H9 (cell line): Measurements from ENCODE around the gene CCSER1. TPM values are rescaled to one million over a fixed set of nuclear protein-coding genes. Genes with fewer than 3 reads are reported as not detected.

Experiments
- DNase-seq: peaks from one replicate; pipeline ENCODE4 v3.0.0-alpha.2; 2017
- H2AFZ ChIP-seq: one replicate; pipeline ENCODE4 v1.6.1; 2013; ENCODE audit warnings: mild to moderate bottlenecking, low read length, control low read depth, moderate library complexity
- H2AK5ac ChIP-seq: 2 replicates; pipeline ENCODE4 v1.6.1; 2013; ENCODE audit warnings: low read length, control low read depth, mixed read lengths; ENCODE audit not compliant: insufficient read length
- H2BK120ac ChIP-seq: one replicate; pipeline ENCODE4 v1.6.1; 2013; ENCODE audit warnings: low read depth, mild to moderate bottlenecking, low read length, control low read depth, inconsistent platforms; ENCODE audit not compliant: poor library complexity, severe bottlenecking
- H2BK12ac ChIP-seq: 2 replicates; pipeline ENCODE4 v1.6.1; 2013; ENCODE audit warnings: low read length, control low read depth, mixed read lengths, low read depth; ENCODE audit not compliant: insufficient read length
- H2BK15ac ChIP-seq: 2 replicates; pipeline ENCODE4 v1.6.1; 2013; ENCODE audit warnings: low read depth, low read length, control low read depth
- H2BK20ac ChIP-seq: one replicate; pipeline ENCODE4 v1.6.1; 2013; ENCODE audit warnings: low read depth, mild to moderate bottlenecking, low read length, control low read depth, inconsistent platforms; ENCODE audit not compliant: poor library complexity, severe bottlenecking
- H2BK5ac ChIP-seq: 2 replicates; pipeline ENCODE4 v1.6.1; 2013; ENCODE audit warnings: low read length, control low read depth, mixed read lengths; ENCODE audit not compliant: insufficient read length
- H3K14ac ChIP-seq: 2 replicates; pipeline ENCODE4 v1.6.1; 2013; ENCODE audit warnings: low read length, control low read depth; ENCODE audit not compliant: insufficient read depth
- H3K18ac ChIP-seq: 2 replicates; pipeline ENCODE4 v1.6.1; 2013; ENCODE audit warnings: low read depth, mild to moderate bottlenecking, mixed read lengths, low read length, control low read depth; ENCODE audit not compliant: insufficient read length
- H3K23ac ChIP-seq: 2 replicates; pipeline ENCODE4 v1.6.1; 2013; ENCODE audit warnings: low read length, control low read depth, mixed read lengths, low read depth; ENCODE audit not compliant: insufficient read length
- H3K23me2 ChIP-seq: 2 replicates; pipeline ENCODE4 v1.6.1; 2013; ENCODE audit warnings: low read depth, mild to moderate bottlenecking, mixed read lengths, low read length, control low read depth; ENCODE audit not compliant: insufficient read length, poor library complexity, severe bottlenecking
- H3K27ac ChIP-seq: 2 replicates; pipeline ENCODE4 v1.5.1; 2013; ENCODE audit warnings: low read length, control low read depth, mixed read lengths, low read depth; ENCODE audit not compliant: insufficient read length
- H3K27me3 ChIP-seq: 2 replicates; pipeline ENCODE4 v1.6.1; 2013; ENCODE audit warnings: low read length, control low read depth, inconsistent platforms; ENCODE audit not compliant: insufficient read depth
- H3K4ac ChIP-seq: 2 replicates; pipeline ENCODE4 v1.6.1; 2013; ENCODE audit warnings: low read depth, mild to moderate bottlenecking, control low read depth, inconsistent platforms, low read length, moderate library complexity
- H3K4me1 ChIP-seq: 2 replicates; pipeline ENCODE4 v1.6.1; 2013; ENCODE audit warnings: low read length, control low read depth, inconsistent platforms; ENCODE audit not compliant: insufficient read depth
- H3K4me2 ChIP-seq: 2 replicates; pipeline ENCODE4 v1.6.1; 2013; ENCODE audit warnings: low read length, control low read depth, mixed read lengths; ENCODE audit not compliant: insufficient read length, insufficient read depth
- H3K56ac ChIP-seq: 2 replicates; pipeline ENCODE4 v1.6.1; 2013; ENCODE audit warnings: low read depth, mild to moderate bottlenecking, mixed read lengths, low read length, control low read depth; ENCODE audit not compliant: insufficient read length
- H3K79me1 ChIP-seq: 2 replicates; pipeline ENCODE4 v1.6.1; 2013; ENCODE audit warnings: low read depth, mild to moderate bottlenecking, moderate library complexity, low read length, control low read depth, inconsistent platforms; ENCODE audit not compliant: insufficient read depth, poor library complexity, severe bottlenecking
- H3K79me2 ChIP-seq: 2 replicates; pipeline ENCODE4 v1.6.1; 2013; ENCODE audit warnings: low read length, control low read depth, inconsistent platforms; ENCODE audit not compliant: insufficient read depth
- H3K9ac ChIP-seq: 2 replicates; pipeline ENCODE4 v1.6.1; 2013; ENCODE audit warnings: low read length, control low read depth, mixed read lengths; ENCODE audit not compliant: insufficient read length; ENCODE audit errors: extremely low read depth
- H3K9me3 ChIP-seq: one replicate; pipeline ENCODE4 v1.6.1; 2013; ENCODE audit warnings: low read depth, low read length, inconsistent platforms; ENCODE audit not compliant: control insufficient read depth
- H3T11ph ChIP-seq: one replicate; pipeline ENCODE4 v1.6.1; 2013; ENCODE audit warnings: mild to moderate bottlenecking, low read length, control low read depth, inconsistent platforms
- H4K20me1 ChIP-seq: one replicate; pipeline ENCODE4 v1.6.1; 2013; ENCODE audit not compliant: control insufficient read depth, insufficient read length, insufficient read depth
- H4K5ac ChIP-seq: 2 replicates; pipeline ENCODE4 v1.6.1; 2013; ENCODE audit warnings: low read depth, mild to moderate bottlenecking, mixed read lengths, low read length, control low read depth; ENCODE audit not compliant: insufficient read length
- H4K8ac ChIP-seq: replicated peaks from 2 replicates; pipeline ENCODE4 v1.6.1; 2013; ENCODE audit warnings: low read length, control low read depth, mixed read lengths, low read depth; ENCODE audit not compliant: insufficient read length
- H4K91ac ChIP-seq: 2 replicates; pipeline ENCODE4 v1.6.1; 2013; ENCODE audit warnings: low read depth, mild to moderate bottlenecking, moderate library complexity, mixed read lengths, low read length, control low read depth; ENCODE audit not compliant: insufficient read length
- H3K27ac Mint-ChIP-seq, 3 experiments: 2 replicates in 2 of 3; 3 replicates in 1 of 3; pipeline ENCODE4 v1.8.0; 2020 to 2021; ENCODE audit warnings: mixed read lengths in 3 of 3, mild to moderate bottlenecking in 1 of 3, moderate library complexity in 1 of 3
- H3K27me3 Mint-ChIP-seq: 2 replicates; pipeline ENCODE4 v1.8.0; 2021; ENCODE audit warnings: low read depth, mild to moderate bottlenecking, moderate library complexity, mixed read lengths
- H3K36me3 Mint-ChIP-seq, 3 experiments: 2 replicates in 2 of 3; 3 replicates in 1 of 3; pipeline ENCODE4 v1.8.0; 2020 to 2021; ENCODE audit warnings: low read depth in 3 of 3, mixed read lengths in 3 of 3; ENCODE audit not compliant: insufficient read depth in 1 of 3
- H3K4me1 Mint-ChIP-seq, 2 experiments: 2 replicates each; pipeline ENCODE4 v1.8.0; 2020; ENCODE audit warnings: mixed read lengths in 2 of 2
- H3K4me3 Mint-ChIP-seq, 2 experiments: 2 replicates in 1 of 2; 3 replicates in 1 of 2; pipeline ENCODE4 v1.8.0; 2020 to 2021; ENCODE audit warnings: mild to moderate bottlenecking in 2 of 2, mixed read lengths in 2 of 2, moderate library complexity in 1 of 2
- H3K9me3 Mint-ChIP-seq, 2 experiments: 2 replicates in 1 of 2; 3 replicates in 1 of 2; pipeline ENCODE4 v1.8.0; 2020; ENCODE audit warnings: mild to moderate bottlenecking in 2 of 2, mixed read lengths in 2 of 2, moderate library complexity in 1 of 2
- WGBS: extraction: QIAGEN DNeasy Blood & Tissue Kit; methylation state at CpG from one replicate; pipeline ENCODE4 v1.1.7; 2013; ENCODE audit warnings: missing lambda C conversion rate, low lambda C conversion rate, mixed read lengths; ENCODE audit not compliant: insufficient read length; ENCODE audit errors: extremely low coverage; 5-methylcytosine and 5-hydroxymethylcytosine counted together
- total RNA-seq: library from RNA; stranded (reverse); gene quantifications from 2 replicates; pipeline ENCODE4 v1.2.1, GENCODE V29; 2021
- TF ChIP-seq, protein P1 (sequence below): fragments of 200-600 bp; sonication (generic); conservative IDR thresholded peaks from 3 replicates; pipeline ENCODE4 v1.8.0; 2021; ENCODE audit warnings: antibody characterized with exemption, mild to moderate bottlenecking

The CCSER1 gene
- total RNA-seq, 1 experiment from 2014 or later: 0.37 TPM

GRCh38 chr4:90995996-90996395, 868.8 kb downstream of the CCSER1 start:
- Histone ChIP-seq H2AFZ (no peak overlapping the region), H3K23me2 (no peaks in the 10 kb centered on the region), H3K14ac (no peak overlapping the region), H3K9ac (no peak overlapping the region), H2BK15ac (no peak overlapping the region), H2BK120ac (no peak overlapping the region), H3K23ac (no peak overlapping the region), H2BK20ac (no peak overlapping the region), H2BK5ac (no peak overlapping the region), H3K79me2 (no peaks in the 10 kb centered on the region), H4K20me1 (no peaks in the 10 kb centered on the region), H4K8ac (no peak overlapping the region), H3K27ac (no peak overlapping the region), H3T11ph (no peak overlapping the region), H3K9me3 (no peaks in the 10 kb centered on the region), H3K4me1 (no peaks in the 10 kb centered on the region), H2AK5ac (no peak overlapping the region), H4K91ac (no peak overlapping the region), H3K4me2 (no peak overlapping the region), H2BK12ac (no peak overlapping the region), H3K79me1 (no peaks in the 10 kb centered on the region), H3K27me3 (no peaks in the 10 kb centered on the region), H3K4ac (no peak overlapping the region), H3K56ac (no peak overlapping the region), H4K5ac (no peak overlapping the region), H3K18ac (no peak overlapping the region)
- Mint-ChIP-seq H3K9me3 (no peaks in the 10 kb centered on the region; a peak in 1 of 5 replicates), H3K4me3 (no peak overlapping the region), H3K27ac (no peak overlapping the region), H3K36me3 (no peaks in the 10 kb centered on the region), H3K4me1 (peaks cover 7% of the 10 kb centered on the region in 2 experiments; a peak in 3 of 4 replicates), H3K27me3 (no peaks in the 10 kb centered on the region)
- TF ChIP-seq, protein P1, sequence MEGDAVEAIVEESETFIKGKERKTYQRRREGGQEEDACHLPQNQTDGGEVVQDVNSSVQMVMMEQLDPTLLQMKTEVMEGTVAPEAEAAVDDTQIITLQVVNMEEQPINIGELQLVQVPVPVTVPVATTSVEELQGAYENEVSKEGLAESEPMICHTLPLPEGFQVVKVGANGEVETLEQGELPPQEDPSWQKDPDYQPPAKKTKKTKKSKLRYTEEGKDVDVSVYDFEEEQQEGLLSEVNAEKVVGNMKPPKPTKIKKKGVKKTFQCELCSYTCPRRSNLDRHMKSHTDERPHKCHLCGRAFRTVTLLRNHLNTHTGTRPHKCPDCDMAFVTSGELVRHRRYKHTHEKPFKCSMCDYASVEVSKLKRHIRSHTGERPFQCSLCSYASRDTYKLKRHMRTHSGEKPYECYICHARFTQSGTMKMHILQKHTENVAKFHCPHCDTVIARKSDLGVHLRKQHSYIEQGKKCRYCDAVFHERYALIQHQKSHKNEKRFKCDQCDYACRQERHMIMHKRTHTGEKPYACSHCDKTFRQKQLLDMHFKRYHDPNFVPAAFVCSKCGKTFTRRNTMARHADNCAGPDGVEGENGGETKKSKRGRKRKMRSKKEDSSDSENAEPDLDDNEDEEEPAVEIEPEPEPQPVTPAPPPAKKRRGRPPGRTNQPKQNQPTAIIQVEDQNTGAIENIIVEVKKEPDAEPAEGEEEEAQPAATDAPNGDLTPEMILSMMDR: no peak
- no peak for DNase-seq
- WGBS: no CpG with 5 or more reads among the region's 1 CpG
